Activated CD8-positive, alpha-beta T cell treated with anti-CD3 and anti-CD28 coated beads for 36 hours (primary cell): ENCODE results near the gene TSSK2. TPM values are rescaled to one million over a fixed set of nuclear protein-coding genes. Genes with fewer than 3 reads are reported as not detected.

Experiments
- ATAC-seq: fragments of 200-7000 bp; cut with Tn5 transposase; one replicate; pipeline ENCODE4 v1.10.0; 2021; ENCODE audit warnings: mild to moderate bottlenecking, moderate library complexity
- CTCF ChIA-PET: fragments of 350-600 bp; sonication (Branson Sonifier 250); formaldehyde crosslinking; loops from one replicate; lab custom pipeline; 2021; ENCODE audit warnings: antibody characterized with exemption; lab: Charles Lee
- POLR2A ChIA-PET: fragments of 350-600 bp; sonication (Branson Sonifier 250); formaldehyde crosslinking; loops from one replicate; lab custom pipeline; 2021; ENCODE audit warnings: antibody characterized with exemption; lab: Charles Lee
- DNase-seq: peaks from one replicate; pipeline ENCODE4 v3.0.0-alpha.2; 2020
- H3K27ac Mint-ChIP-seq: one replicate; pipeline ENCODE4 v1.8.0; 2021; ENCODE audit warnings: mild to moderate bottlenecking, mixed read lengths
- H3K27me3 Mint-ChIP-seq: one replicate; pipeline ENCODE4 v1.8.0; 2021; ENCODE audit warnings: mixed read lengths
- H3K36me3 Mint-ChIP-seq: one replicate; pipeline ENCODE4 v1.8.0; 2021; ENCODE audit warnings: low read depth, mixed read lengths
- H3K4me1 Mint-ChIP-seq: one replicate; pipeline ENCODE4 v1.8.0; 2021; ENCODE audit warnings: low read depth, mixed read lengths
- H3K4me3 Mint-ChIP-seq: one replicate; pipeline ENCODE4 v1.8.0; 2021; ENCODE audit warnings: mild to moderate bottlenecking, moderate library complexity, mixed read lengths
- H3K9me3 Mint-ChIP-seq: one replicate; pipeline ENCODE4 v1.8.0; 2021; ENCODE audit warnings: mixed read lengths
- CTCF ChIP-seq: fragments of 200-600 bp; IDR thresholded peaks from one replicate; pipeline ENCODE4 v1.8.0; 2022; ENCODE audit warnings: antibody characterized with exemption, mild to moderate bottlenecking
- intact Hi-C: fragments of 100-400 bp; cut with micrococcal nuclease; formaldehyde crosslinking; loops from one replicate; pipeline ENCODE4 v1.10.0; 2022
- total RNA-seq, 2 experiments: library from RNA; stranded (reverse); gene quantifications; one replicate each; pipeline ENCODE4 v1.2.3, GENCODE V29; 2021

Gene TSSK2
- total RNA-seq, 2 experiments from 2014 or later = not detected

- ChIA-PET CTCF (interaction anchor here (0.7 to 2.2 kb wide), 26 partner anchors 8 to 766 kb away, joined by 3 to 11 read pairs (median 4); partner anchors contain the start of genes DGCR2 and SLC25A1), POLR2A (interaction anchor here (0.6 to 1.9 kb wide), 12 partner anchors 10 to 288 kb away, joined by 3 to 5 read pairs (median 4); partner anchors contain the start of genes HIRA and MRPL40)
- H3K27me3 Mint-ChIP-seq = peaks cover 2% of the 10 kb centered on the region
- peak; percentile 45 for ATAC-seq
- H3K4me1 Mint-ChIP-seq = peaks cover 17% of the 10 kb centered on the region
- H3K27ac Mint-ChIP-seq = peak overlapping the region; percentile 97
- peaks cover 20% of the 10 kb centered on the region for H3K36me3 Mint-ChIP-seq
- no peaks in the 10 kb centered on the region for H3K9me3 Mint-ChIP-seq
- TF ChIP-seq CTCF = no peak
- peak overlapping the region; percentile 92 for H3K4me3 Mint-ChIP-seq
- peak; percentile 72 for DNase-seq
- intact Hi-C loops = no loop called here
Measured at GRCh38 chr22:19143967-19144400, 12.9 kb downstream of the TSSK2 start.

GRCh38 chr22:19146215-19146968 lies 15.3 kb downstream of the TSSK2 start:
- ChIA-PET POLR2A (interaction anchor here (0.9 to 1.0 kb wide), 2 partner anchors 10 to 106 kb away, joined by 3 to 4 read pairs; no protein-coding TSS in a partner anchor), CTCF (interaction anchor here (1.0 to 2.2 kb wide), 4 partner anchors 11 to 484 kb away, joined by 4 to 11 read pairs (median 6); partner anchors contain the start of gene SLC25A1)
- Mint-ChIP-seq H3K4me3 (no peak overlapping the region), H3K9me3 (no peaks in the 10 kb centered on the region), H3K27ac (no peak overlapping the region), H3K36me3 (peaks cover 11% of the 10 kb centered on the region), H3K4me1 (peaks cover 18% of the 10 kb centered on the region), H3K27me3 (peaks cover 14% of the 10 kb centered on the region)
- no peak for TF ChIP-seq CTCF
- DNase-seq (peak; percentile 11), ATAC-seq (no peak)
- intact Hi-C loops = no loop called here

- H3K9me3 Mint-ChIP-seq = no peaks in the 10 kb centered on the region
- ATAC-seq = no peak
- intact Hi-C loops = no loop called here
- peaks cover 20% of the 10 kb centered on the region for H3K27me3 Mint-ChIP-seq
- ChIA-PET CTCF (interaction anchor here (1.0 to 1.9 kb wide), 3 partner anchors 11 to 483 kb away, joined by 4 to 8 read pairs (median 5); no protein-coding TSS in a partner anchor), POLR2A (interaction anchor here (0.9 to 1.0 kb wide), 2 partner anchors 9 to 105 kb away, joined by 3 to 4 read pairs; no protein-coding TSS in a partner anchor)
- H3K27ac Mint-ChIP-seq = no peak overlapping the region
- H3K4me1 Mint-ChIP-seq = peaks cover 18% of the 10 kb centered on the region
- no peak overlapping the region for H3K4me3 Mint-ChIP-seq
- TF ChIP-seq CTCF = no peak
- peaks cover 6% of the 10 kb centered on the region for H3K36me3 Mint-ChIP-seq
- no peak for DNase-seq
Measured at GRCh38 chr22:19147195-19147780, 16.2 kb downstream of the TSSK2 start.

- intact Hi-C loops = no loop called here
- ChIA-PET CTCF (interaction anchor here (1.9 kb wide), 1 partner anchor 9 kb away, joined by 8 read pairs; no protein-coding TSS in a partner anchor), POLR2A (interaction anchor here (0.6 to 1.0 kb wide), 2 partner anchors 27 to 1019 kb away, joined by 4 read pairs; no protein-coding TSS in a partner anchor)
Measured at GRCh38 chr22:19148417-19149046, 17.4 kb downstream of the TSSK2 start.

More at GRCh38 chr22:19148417-19149046, 17.4 kb downstream of the TSSK2 start:
- Mint-ChIP-seq H3K27me3 (peaks cover 24% of the 10 kb centered on the region), H3K9me3 (no peaks in the 10 kb centered on the region), H3K27ac (no peak overlapping the region), H3K4me1 (peaks cover 12% of the 10 kb centered on the region), H3K36me3 (peaks cover 6% of the 10 kb centered on the region), H3K4me3 (no peak overlapping the region)
- TF ChIP-seq CTCF = no peak
- DNase-seq (no peak), ATAC-seq (no peak)
